ENCODE results near the gene OR13C5. TPM values are rescaled to one million over a fixed set of nuclear protein-coding genes. Genes with fewer than 3 reads are reported as not detected.

OR13C5 gene
- total and polyA plus RNA-seq, 2 experiments from 2014 or later, result not detected

DNA sequence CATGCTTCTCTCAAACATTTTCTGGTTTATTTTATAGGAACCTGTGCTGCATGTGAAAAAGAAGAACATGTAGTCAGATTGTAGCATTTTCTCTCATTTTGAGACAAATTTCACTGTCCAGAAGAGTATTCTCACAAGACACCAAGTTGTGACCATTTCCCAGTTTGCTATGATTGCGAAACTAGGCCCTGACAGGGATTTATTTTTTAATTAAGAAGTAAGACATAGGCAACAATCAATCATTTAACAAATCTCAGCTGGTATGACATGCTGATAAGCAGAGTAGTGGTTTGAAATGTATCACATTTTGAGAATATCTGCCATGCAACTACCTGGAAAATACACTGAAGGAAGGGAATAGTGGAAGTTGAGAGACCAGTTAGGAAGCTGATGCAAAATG is 18.7 kb downstream of the OR13C5 start:
- Mint-ChIP-seq H3K4me1 (no peaks in the 10 kb centered on the region), H3K27me3 (ENCODE audit: insufficient read depth, low read depth, poor library complexity) (no peaks in the 10 kb centered on the region), H3K36me3 (ENCODE audit: low read depth) (no peaks in the 10 kb centered on the region), H3K4me3 (no peak overlapping the region), H3K9me3 (no peaks in the 10 kb centered on the region), H3K27ac (no peak overlapping the region)
- Histone ChIP-seq H3K79me2 (replicated peaks; ENCODE audit: insufficient read depth) (no peaks in the 10 kb centered on the region), H3K9me2 (ENCODE audit: insufficient read depth) (no peaks in the 10 kb centered on the region), H3K4me3 (no peak overlapping the region), H3K4me1 (ENCODE audit: insufficient read depth) (no peaks in the 10 kb centered on the region), H3K4me2 (no peak overlapping the region), H3K27ac (ENCODE audit: low read depth) (no peak overlapping the region), H3F3A (replicated peaks; ENCODE audit: low read depth) (no peaks in the 10 kb centered on the region), H2AFZ (no peak overlapping the region), H3K27me3 (ENCODE audit: insufficient read depth) (no peaks in the 10 kb centered on the region), H3K36me3 (ENCODE audit: insufficient read depth) (no peaks in the 10 kb centered on the region), H4K20me1 (replicated peaks; ENCODE audit: insufficient read depth) (no peaks in the 10 kb centered on the region)
- no peak for DNase-seq (ENCODE audit: low spot score)
- ATAC-seq, result no peak
- TF ChIP-seq CREB1 (CRISPR knock-in tag; IDR thresholded peaks at IDR 0.05; ENCODE audit: low read depth) (no peak), STAT1 (IDR thresholded peaks at IDR 0.05; ENCODE audit: unreplicated experiment) (no peak), EZH2 (IDR thresholded peaks at IDR 0.05; ENCODE audit: low read depth, unreplicated experiment) (no peak), JUNB (IDR thresholded peaks at IDR 0.05; ENCODE audit: unreplicated experiment) (no peak), POLR2AphosphoS5 (IDR thresholded peaks at IDR 0.05; ENCODE audit: low read depth) (no peak), NANOG (IDR thresholded peaks at IDR 0.05; ENCODE audit: borderline replicate concordance) (no peak), ZNF114 (CRISPR knock-in tag; IDR thresholded peaks at IDR 0.05) (no peak), EZH2phosphoT487 (IDR thresholded peaks at IDR 0.05; ENCODE audit: unreplicated experiment) (no peak), ZNF331 (CRISPR knock-in tag; IDR thresholded peaks at IDR 0.05; ENCODE audit: low read depth) (no peak)
- TF ChIP-seq, protein P1, sequence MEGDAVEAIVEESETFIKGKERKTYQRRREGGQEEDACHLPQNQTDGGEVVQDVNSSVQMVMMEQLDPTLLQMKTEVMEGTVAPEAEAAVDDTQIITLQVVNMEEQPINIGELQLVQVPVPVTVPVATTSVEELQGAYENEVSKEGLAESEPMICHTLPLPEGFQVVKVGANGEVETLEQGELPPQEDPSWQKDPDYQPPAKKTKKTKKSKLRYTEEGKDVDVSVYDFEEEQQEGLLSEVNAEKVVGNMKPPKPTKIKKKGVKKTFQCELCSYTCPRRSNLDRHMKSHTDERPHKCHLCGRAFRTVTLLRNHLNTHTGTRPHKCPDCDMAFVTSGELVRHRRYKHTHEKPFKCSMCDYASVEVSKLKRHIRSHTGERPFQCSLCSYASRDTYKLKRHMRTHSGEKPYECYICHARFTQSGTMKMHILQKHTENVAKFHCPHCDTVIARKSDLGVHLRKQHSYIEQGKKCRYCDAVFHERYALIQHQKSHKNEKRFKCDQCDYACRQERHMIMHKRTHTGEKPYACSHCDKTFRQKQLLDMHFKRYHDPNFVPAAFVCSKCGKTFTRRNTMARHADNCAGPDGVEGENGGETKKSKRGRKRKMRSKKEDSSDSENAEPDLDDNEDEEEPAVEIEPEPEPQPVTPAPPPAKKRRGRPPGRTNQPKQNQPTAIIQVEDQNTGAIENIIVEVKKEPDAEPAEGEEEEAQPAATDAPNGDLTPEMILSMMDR (conservative IDR thresholded peaks at IDR 0.05; ENCODE audit: low read depth in 2 of 2), result no peak
- TF ChIP-seq, protein P2, sequence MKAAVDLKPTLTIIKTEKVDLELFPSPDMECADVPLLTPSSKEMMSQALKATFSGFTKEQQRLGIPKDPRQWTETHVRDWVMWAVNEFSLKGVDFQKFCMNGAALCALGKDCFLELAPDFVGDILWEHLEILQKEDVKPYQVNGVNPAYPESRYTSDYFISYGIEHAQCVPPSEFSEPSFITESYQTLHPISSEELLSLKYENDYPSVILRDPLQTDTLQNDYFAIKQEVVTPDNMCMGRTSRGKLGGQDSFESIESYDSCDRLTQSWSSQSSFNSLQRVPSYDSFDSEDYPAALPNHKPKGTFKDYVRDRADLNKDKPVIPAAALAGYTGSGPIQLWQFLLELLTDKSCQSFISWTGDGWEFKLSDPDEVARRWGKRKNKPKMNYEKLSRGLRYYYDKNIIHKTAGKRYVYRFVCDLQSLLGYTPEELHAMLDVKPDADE (IDR thresholded peaks at IDR 0.05), result no peak
- TF ChIP-seq, protein P3, sequence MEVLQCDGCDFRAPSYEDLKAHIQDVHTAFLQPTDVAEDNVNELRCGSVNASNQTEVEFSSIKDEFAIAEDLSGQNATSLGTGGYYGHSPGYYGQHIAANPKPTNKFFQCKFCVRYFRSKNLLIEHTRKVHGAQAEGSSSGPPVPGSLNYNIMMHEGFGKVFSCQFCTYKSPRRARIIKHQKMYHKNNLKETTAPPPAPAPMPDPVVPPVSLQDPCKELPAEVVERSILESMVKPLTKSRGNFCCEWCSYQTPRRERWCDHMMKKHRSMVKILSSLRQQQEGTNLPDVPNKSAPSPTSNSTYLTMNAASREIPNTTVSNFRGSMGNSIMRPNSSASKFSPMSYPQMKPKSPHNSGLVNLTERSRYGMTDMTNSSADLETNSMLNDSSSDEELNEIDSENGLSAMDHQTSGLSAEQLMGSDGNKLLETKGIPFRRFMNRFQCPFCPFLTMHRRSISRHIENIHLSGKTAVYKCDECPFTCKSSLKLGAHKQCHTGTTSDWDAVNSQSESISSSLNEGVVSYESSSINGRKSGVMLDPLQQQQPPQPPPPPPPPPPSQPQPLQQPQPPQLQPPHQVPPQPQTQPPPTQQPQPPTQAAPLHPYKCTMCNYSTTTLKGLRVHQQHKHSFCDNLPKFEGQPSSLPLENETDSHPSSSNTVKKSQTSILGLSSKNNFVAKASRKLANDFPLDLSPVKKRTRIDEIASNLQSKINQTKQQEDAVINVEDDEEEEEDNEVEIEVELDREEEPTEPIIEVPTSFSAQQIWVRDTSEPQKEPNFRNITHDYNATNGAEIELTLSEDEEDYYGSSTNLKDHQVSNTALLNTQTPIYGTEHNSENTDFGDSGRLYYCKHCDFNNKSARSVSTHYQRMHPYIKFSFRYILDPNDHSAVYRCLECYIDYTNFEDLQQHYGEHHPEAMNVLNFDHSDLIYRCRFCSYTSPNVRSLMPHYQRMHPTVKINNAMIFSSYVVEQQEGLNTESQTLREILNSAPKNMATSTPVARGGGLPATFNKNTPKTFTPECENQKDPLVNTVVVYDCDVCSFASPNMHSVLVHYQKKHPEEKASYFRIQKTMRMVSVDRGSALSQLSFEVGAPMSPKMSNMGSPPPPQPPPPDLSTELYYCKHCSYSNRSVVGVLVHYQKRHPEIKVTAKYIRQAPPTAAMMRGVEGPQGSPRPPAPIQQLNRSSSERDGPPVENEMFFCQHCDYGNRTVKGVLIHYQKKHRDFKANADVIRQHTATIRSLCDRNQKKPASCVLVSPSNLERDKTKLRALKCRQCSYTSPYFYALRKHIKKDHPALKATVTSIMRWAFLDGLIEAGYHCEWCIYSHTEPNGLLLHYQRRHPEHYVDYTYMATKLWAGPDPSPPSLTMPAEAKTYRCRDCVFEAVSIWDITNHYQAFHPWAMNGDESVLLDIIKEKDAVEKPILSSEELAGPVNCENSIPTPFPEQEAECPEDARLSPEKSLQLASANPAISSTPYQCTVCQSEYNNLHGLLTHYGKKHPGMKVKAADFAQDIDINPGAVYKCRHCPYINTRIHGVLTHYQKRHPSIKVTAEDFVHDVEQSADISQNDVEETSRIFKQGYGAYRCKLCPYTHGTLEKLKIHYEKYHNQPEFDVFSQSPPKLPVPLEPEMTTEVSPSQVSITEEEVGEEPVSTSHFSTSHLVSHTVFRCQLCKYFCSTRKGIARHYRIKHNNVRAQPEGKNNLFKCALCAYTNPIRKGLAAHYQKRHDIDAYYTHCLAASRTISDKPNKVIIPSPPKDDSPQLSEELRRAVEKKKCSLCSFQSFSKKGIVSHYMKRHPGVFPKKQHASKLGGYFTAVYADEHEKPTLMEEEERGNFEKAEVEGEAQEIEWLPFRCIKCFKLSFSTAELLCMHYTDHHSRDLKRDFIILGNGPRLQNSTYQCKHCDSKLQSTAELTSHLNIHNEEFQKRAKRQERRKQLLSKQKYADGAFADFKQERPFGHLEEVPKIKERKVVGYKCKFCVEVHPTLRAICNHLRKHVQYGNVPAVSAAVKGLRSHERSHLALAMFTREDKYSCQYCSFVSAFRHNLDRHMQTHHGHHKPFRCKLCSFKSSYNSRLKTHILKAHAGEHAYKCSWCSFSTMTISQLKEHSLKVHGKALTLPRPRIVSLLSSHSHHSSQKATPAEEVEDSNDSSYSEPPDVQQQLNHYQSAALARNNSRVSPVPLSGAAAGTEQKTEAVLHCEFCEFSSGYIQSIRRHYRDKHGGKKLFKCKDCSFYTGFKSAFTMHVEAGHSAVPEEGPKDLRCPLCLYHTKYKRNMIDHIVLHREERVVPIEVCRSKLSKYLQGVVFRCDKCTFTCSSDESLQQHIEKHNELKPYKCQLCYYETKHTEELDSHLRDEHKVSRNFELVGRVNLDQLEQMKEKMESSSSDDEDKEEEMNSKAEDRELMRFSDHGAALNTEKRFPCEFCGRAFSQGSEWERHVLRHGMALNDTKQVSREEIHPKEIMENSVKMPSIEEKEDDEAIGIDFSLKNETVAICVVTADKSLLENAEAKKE (CRISPR knock-in tag; IDR thresholded peaks at IDR 0.05), result no peak
- TF ChIP-seq, protein P4, sequence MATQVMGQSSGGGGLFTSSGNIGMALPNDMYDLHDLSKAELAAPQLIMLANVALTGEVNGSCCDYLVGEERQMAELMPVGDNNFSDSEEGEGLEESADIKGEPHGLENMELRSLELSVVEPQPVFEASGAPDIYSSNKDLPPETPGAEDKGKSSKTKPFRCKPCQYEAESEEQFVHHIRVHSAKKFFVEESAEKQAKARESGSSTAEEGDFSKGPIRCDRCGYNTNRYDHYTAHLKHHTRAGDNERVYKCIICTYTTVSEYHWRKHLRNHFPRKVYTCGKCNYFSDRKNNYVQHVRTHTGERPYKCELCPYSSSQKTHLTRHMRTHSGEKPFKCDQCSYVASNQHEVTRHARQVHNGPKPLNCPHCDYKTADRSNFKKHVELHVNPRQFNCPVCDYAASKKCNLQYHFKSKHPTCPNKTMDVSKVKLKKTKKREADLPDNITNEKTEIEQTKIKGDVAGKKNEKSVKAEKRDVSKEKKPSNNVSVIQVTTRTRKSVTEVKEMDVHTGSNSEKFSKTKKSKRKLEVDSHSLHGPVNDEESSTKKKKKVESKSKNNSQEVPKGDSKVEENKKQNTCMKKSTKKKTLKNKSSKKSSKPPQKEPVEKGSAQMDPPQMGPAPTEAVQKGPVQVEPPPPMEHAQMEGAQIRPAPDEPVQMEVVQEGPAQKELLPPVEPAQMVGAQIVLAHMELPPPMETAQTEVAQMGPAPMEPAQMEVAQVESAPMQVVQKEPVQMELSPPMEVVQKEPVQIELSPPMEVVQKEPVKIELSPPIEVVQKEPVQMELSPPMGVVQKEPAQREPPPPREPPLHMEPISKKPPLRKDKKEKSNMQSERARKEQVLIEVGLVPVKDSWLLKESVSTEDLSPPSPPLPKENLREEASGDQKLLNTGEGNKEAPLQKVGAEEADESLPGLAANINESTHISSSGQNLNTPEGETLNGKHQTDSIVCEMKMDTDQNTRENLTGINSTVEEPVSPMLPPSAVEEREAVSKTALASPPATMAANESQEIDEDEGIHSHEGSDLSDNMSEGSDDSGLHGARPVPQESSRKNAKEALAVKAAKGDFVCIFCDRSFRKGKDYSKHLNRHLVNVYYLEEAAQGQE (IDR thresholded peaks at IDR 0.05; ENCODE audit: unreplicated experiment), result no peak

Data from GM23338 (cell line).